Epithelial cell of esophagus (primary cell): Measurements from ENCODE around the gene RNF121.

ENCODE experiments used
- DNase-seq: peaks from one replicate; pipeline ENCODE4 v3.0.0; 2010; ENCODE audit warnings: low read depth
- H3K4me3 ChIP-seq: 2 replicates; pipeline ENCODE4 v1.5.1; 2011; ENCODE audit warnings: mild to moderate bottlenecking, low read length, control low read depth
- TF ChIP-seq, protein P1 (sequence below): IDR thresholded peaks from 2 replicates; pipeline ENCODE4 v1.5.1; 2011; ENCODE audit warnings: low read depth, mild to moderate bottlenecking, low read length, control low read depth, inconsistent platforms; ENCODE audit not compliant: insufficient read depth; ENCODE audit errors: missing control alignments

The RNF121 gene

DNA sequence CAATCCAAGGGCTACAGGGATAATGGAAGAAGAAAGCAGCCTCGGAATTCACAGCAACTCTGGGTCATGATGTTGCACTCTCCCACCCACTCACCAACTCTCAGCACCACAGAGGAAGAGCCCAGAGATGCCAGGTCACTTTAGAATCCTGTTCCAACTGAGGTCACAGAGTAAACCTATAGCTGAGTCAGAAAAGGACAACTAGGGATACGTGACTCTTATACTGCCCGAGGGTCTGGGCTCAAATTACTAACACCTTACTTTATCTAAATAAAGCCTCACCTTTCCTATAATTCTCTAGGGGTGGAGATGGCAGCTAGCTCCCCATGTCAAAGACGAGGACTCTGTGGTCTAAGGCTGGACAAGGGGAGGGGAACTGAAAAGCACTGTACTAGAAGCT lies 94.5 kb downstream of the RNF121 start:
- peak; percentile 34 for DNase-seq
- TF ChIP-seq, protein P1, sequence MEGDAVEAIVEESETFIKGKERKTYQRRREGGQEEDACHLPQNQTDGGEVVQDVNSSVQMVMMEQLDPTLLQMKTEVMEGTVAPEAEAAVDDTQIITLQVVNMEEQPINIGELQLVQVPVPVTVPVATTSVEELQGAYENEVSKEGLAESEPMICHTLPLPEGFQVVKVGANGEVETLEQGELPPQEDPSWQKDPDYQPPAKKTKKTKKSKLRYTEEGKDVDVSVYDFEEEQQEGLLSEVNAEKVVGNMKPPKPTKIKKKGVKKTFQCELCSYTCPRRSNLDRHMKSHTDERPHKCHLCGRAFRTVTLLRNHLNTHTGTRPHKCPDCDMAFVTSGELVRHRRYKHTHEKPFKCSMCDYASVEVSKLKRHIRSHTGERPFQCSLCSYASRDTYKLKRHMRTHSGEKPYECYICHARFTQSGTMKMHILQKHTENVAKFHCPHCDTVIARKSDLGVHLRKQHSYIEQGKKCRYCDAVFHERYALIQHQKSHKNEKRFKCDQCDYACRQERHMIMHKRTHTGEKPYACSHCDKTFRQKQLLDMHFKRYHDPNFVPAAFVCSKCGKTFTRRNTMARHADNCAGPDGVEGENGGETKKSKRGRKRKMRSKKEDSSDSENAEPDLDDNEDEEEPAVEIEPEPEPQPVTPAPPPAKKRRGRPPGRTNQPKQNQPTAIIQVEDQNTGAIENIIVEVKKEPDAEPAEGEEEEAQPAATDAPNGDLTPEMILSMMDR = no peak

DNA sequence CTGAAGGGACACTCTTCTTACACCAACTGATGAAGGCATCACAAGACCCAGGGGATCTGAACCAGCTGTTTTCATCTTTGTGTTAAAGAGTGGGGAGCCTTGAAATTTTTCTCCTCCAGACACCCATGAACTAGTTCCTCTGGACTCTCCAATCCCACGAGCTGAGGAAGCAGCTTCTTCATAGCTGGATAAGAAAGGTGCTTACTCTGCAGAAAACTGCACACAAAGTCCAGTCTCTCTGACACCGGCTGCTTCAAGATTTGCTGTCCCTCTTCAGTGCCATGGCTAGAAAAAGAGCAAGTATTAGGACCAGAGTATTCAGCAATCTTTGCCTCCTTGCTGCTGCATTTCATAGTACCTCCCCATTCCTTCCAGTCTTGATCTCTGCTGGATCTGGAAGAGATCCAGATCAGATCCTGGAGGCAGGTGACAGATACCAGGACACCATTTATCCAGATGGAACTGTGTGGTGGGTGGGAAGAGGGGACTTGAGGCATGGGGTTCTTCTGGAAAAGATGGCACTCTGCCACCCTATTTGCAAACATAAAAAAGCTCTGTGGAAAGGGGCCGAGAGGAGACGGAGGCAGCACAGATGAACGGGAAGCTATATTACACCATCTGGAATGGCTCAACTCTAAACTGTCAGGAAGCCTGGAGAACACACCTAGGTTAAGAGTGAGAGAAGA lies 95.4 kb downstream of the RNF121 start:
- no peak overlapping the region for H3K4me3 ChIP-seq
- TF ChIP-seq, protein P1 = no peak
- no peak for DNase-seq

More for the DNA sequence above, 94.5 kb downstream of the RNF121 start:
- no peak overlapping the region for H3K4me3 ChIP-seq

DNA sequence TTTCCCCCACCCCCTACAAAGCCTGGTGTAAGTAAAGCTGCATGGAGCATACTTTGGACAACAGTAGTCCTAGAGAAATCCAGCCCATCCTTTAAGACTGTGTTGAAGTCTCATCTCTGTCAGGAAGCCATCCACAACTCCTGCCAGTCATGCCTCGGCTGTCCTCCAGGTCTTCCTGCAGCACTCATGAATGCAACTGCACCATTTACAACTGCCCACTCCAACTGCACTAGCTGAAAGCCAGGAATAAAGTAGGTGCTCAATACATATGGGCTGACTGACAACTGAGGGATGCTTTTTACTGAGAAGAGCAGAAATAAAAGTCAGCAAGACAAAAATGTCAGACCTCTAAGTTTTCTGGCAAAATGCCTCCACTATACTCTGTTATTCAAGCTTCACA lies 97.2 kb downstream of the RNF121 start:
- TF ChIP-seq, protein P1 = no peak
- no peak for DNase-seq
- H3K4me3 ChIP-seq = no peak overlapping the region

DNA sequence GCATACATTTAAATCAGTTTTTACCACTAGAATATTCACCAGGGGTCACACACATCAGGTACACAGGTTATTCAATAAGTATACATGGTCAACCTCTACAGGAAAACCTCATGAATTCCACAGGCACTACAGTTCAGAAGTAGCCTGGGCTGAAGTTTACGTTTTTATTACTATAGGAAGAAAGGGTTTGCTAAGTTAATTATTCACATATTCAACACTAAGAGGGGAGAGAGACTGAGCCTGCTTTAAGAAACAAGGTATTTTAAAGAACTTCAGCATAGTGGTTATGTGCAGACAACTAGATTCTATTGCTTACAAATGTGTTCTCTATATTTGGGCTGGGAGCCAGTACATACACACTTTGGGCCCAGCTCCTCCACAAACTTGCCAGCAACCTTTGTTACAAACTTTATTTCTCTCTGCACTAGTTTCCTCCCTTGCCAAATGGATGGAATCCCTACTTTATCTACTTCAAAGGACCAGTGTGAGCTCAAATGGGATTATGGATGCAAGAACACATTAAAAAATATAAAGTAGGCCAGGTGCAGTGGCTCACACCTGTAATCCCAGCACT lies 101.7 kb downstream of the RNF121 start:
- DNase-seq = no peak
- TF ChIP-seq, protein P1 = no peak
- H3K4me3 ChIP-seq = no peak overlapping the region

DNA sequence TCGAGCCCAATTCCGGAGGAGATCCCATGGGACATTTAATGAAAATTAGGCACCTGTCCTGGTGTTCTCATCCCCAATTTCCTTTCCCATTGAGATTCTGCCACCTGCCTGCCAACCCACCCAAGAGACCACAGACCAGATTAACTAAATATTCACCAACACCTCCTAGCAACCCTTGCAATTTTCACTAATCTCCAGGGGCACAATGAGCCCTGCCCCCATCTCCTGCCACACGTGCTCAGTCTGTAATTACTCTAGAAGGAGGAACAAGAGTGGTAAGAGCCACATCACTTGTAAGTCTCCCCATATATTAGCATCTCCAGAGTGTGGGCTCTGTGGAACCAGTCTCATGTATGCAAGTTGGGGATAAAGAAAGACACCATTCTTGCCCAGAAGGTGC lies 107.8 kb downstream of the RNF121 start:
- TF ChIP-seq, protein P1 = no peak
- no peak for DNase-seq
- no peak overlapping the region for H3K4me3 ChIP-seq

DNA sequence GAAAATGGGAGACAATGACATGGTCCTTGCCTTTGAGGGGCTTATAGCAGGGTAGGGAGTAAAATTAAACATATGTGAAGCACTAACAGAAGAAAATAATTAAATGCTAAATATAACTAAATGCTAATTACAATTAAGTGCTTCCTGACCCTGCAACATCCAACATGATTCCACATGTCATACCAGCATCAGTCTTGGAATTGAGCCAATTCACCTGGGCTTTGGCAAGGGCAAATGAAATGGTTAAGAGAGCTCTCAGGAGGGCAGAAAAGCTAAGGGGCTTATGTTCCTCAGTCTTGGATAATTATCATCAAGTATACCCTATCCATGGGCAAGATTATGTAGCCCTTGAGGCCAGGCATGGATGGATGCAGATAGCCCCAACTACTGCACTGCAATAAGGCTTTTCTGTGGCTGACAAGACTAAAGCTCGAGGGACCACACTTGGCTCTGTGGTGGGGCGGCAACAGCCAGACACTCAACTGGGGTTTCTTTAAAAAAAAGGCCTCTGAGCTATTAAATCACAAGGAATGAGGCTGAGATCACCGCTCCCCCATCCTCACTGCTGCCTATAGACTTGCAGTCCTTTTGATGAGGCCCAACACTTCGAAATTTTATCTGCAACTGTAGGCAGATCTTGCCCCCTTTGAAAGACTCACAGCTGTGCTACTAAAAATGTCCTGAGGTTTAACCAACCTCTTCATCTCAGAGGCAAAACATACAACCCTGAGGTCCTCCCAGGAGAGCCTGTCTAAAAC lies 108.9 kb downstream of the RNF121 start:
- peak; percentile 63 for DNase-seq
- TF ChIP-seq, protein P1 = no peak
- peak overlapping the region; percentile 29 for H3K4me3 ChIP-seq
